Activated CD4-positive, alpha-beta T cell treated with anti-CD3 and anti-CD28 coated beads for 36 hours (primary cell): ENCODE measurements around the gene PRR23A. TPM values are rescaled to one million over a fixed set of nuclear protein-coding genes. Genes with fewer than 3 reads are reported as not detected.
A peak's percentile ranks its signal among the peaks of the same experiment; 100 is the strongest.
"Not testable (repeated sequence)": the region's sequence is repeated elsewhere in the genome, so short reads cannot be mapped to it uniquely, and the experiment has no call there.

Experiments
- ATAC-seq: fragments of 200-7000 bp; cut with Tn5 transposase; one replicate; pipeline ENCODE4 v1.10.0; 2021; ENCODE audit warnings: mild to moderate bottlenecking, moderate library complexity
- CTCF ChIA-PET: fragments of 350-600 bp; sonication (Branson Sonifier 250); formaldehyde crosslinking; loops from one replicate; lab custom pipeline; 2021; ENCODE audit warnings: antibody characterized with exemption; lab: Charles Lee
- POLR2A ChIA-PET: fragments of 350-600 bp; sonication (Branson Sonifier 250); formaldehyde crosslinking; loops from one replicate; lab custom pipeline; 2021; ENCODE audit warnings: antibody characterized with exemption, inconsistent platforms; lab: Charles Lee
- DNase-seq: peaks from one replicate; pipeline ENCODE4 v3.0.0-alpha.2; 2020
- H3K27ac Mint-ChIP-seq: one replicate; pipeline ENCODE4 v1.8.0; 2021; ENCODE audit warnings: mixed read lengths
- H3K27me3 Mint-ChIP-seq: one replicate; pipeline ENCODE4 v1.8.0; 2021; ENCODE audit warnings: mixed read lengths
- H3K36me3 Mint-ChIP-seq: one replicate; pipeline ENCODE4 v1.8.0; 2021; ENCODE audit warnings: low read depth, mixed read lengths
- H3K4me1 Mint-ChIP-seq: one replicate; pipeline ENCODE4 v1.8.0; 2021; ENCODE audit warnings: mixed read lengths
- H3K4me3 Mint-ChIP-seq: one replicate; pipeline ENCODE4 v1.8.0; 2021; ENCODE audit warnings: mild to moderate bottlenecking, moderate library complexity, mixed read lengths
- H3K9me3 Mint-ChIP-seq: one replicate; pipeline ENCODE4 v1.8.0; 2021; ENCODE audit warnings: low read depth, mixed read lengths
- intact Hi-C, 2 experiments: fragments of 100-400 bp; cut with DNase I in 1 of 2; cut with micrococcal nuclease in 1 of 2; formaldehyde crosslinking; loops; one replicate each; pipeline versions ENCODE4 v1.14.2 to v1.15.1; 2022 to 2024; cut with DNase I, micrococcal nuclease
- total RNA-seq, 2 experiments: library from RNA; stranded (reverse); gene quantifications; one replicate each; pipeline ENCODE4 v1.2.3, GENCODE V29; 2021

PRR23A gene
- not detected for total RNA-seq

DNA sequence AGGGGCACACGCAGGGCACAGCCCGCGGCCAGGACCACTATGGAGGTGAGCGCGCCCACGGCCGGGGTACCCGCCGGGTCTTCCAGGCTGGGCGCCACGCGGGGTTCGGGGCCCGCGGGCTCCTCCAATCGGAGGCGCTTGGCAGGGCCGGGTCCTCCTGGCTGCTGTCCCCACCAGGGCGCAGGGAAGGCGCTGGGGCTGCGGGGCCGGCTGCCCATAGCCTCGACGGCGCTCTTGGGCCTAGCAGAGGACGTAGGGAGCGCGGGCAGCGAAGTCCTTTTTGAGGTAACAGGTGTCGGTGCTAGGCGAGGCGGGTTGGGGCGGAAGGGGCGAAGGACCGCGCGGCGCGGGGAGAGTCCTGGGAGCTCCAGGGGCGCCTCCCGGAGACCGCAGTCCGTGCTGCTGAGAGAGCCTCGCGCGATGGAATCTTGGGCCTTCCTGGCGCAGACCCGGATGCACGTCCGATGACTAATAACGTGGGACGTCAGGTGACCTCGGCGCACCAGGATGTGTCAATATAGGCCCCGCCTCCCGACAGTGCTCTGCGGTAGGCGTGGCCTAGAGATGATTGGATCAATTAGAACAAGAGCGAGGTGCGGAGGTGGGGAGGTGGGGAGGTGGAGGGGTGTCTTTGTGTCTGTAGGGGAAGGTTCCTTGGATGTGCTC lies at the start of gene PRR23A:
Gene PRR23A, minus strand, starts transcription at position 218 of the 666 bp plus-strand sequence. Its CDS starts 0 bp downstream, at position 218.
- peaks cover 9% of the 10 kb centered on the region for H3K9me3 Mint-ChIP-seq
- no peak within 1 kb of the TSS for H3K27ac Mint-ChIP-seq
- no peaks in the 10 kb centered on the region for H3K4me1 Mint-ChIP-seq
- DNase-seq (no peak), ATAC-seq (no peak)
- peaks cover 11% of the 10 kb centered on the region for H3K27me3 Mint-ChIP-seq
- H3K4me3 Mint-ChIP-seq: no peak within 1 kb of the TSS
- intact Hi-C loops: no loop called here
- CTCF ChIA-PET: interaction anchor here (0.6 kb wide), 1 partner anchor 225 kb away, joined by 3 read pairs; no protein-coding TSS in a partner anchor
- H3K36me3 Mint-ChIP-seq: no peaks in the 10 kb centered on the region
- POLR2A ChIA-PET: no interaction called here

DNA sequence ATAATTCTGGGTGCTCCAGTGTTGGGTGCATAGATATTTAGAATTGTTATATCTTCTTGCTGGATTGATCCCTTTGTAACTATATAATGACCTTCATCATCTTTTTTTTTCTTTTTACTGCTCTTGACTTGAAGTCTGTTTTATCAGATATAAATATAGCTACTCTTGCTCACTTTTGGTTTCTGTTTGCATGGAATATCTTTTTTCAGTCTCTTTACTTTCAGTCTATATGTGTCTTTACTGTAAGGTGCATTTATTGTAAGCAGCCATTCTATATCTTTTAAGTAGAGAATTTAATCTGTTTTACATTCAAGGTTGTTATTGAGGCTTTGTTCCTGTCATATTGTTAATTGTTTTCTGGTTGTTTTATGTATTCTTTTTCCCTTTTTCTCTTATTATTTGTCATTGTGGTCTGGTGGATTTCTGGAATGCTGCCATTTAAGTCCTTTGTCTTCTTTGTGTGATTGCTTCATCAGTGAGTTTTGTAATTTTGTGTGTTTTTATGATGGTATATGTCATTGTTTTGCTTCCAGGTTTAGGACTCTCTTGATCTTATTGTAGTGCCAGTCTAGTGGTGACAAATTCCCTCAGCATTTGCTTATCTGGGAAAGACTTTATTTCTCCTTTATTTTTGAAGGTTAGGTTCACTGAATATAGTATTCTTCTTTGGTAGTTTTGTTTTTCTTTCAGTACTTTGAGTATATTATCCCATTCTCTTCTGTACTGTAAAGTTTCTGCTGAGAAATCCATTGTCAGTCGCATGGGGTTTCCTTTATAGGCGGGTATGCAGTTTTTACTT lies 46.9 kb upstream of the PRR23A start:
- intact Hi-C loops: no loop called here
- H3K4me3 Mint-ChIP-seq: no peak overlapping the region
- DNase-seq (no peak), ATAC-seq (no peak)
- H3K27me3 Mint-ChIP-seq: no peaks in the 10 kb centered on the region
- no peak overlapping the region for H3K27ac Mint-ChIP-seq
- H3K4me1 Mint-ChIP-seq: no peaks in the 10 kb centered on the region
- ChIA-PET CTCF (no interaction called here), POLR2A (interaction anchor here (0.7 kb wide), 1 partner anchor 256 kb away, joined by 3 read pairs; no protein-coding TSS in a partner anchor)
- H3K36me3 Mint-ChIP-seq: no peaks in the 10 kb centered on the region
- H3K9me3 Mint-ChIP-seq: peaks cover 11% of the 10 kb centered on the region

DNA sequence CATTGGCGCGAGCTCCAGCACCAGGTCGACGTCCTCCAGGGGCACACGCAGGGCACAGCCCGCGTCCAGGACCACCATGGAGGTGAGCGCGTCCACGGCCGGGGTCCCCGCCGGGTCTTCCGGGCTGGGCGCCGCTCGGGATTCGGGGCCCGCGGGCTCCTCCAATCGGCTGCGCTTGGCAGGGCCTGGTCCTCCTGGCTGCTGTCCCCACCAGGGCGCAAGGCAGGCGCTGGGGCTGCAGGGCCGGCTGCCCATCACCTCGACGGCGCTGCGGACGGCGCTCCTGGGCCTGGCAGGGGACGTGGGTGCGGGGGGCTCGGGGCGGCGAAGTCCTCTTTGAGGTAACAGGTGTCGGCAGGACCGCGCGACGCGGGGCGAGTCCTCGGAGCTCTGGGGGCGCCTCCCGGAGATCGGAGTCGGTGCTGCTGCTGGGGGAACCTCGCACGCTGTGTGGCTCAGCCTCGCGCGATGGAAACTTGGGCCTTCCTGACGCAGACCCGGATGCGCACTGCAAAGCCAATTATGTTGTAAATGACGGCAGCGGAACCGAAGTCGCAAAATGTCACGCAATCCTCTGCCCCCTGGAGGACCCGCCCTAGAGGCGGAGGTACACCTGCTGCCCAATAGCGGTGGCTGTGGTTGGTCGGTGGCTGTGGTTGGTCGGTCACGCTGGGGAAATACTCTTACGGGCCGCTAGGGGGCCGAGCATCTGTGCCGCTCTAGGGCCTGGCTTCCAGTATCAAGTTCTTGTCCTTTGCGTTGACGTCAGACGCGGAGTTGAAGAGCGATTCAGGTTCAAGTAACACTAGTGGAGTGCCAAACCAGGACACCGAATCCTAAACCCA lies 38.5 kb upstream of the PRR23A start, which contains the start of gene PRR23C:
Gene PRR23C, minus strand, starts transcription at position 527 of the 845 bp plus-strand sequence. Its CDS starts 272 bp downstream, at position 255.
- Mint-ChIP-seq H3K4me3 (no peak within 1 kb of the TSS), H3K36me3 (peaks cover 2% of the 10 kb centered on the region), H3K27me3 (peaks cover 7% of the 10 kb centered on the region), H3K27ac (no peak within 1 kb of the TSS), H3K4me1 (no peaks in the 10 kb centered on the region), H3K9me3 (peaks cover 8% of the 10 kb centered on the region)
- ChIA-PET CTCF (no interaction called here), POLR2A (no interaction called here)
- DNase-seq (peak; percentile 9), ATAC-seq (peak; percentile 39)
- intact Hi-C loops: no loop called here

DNA sequence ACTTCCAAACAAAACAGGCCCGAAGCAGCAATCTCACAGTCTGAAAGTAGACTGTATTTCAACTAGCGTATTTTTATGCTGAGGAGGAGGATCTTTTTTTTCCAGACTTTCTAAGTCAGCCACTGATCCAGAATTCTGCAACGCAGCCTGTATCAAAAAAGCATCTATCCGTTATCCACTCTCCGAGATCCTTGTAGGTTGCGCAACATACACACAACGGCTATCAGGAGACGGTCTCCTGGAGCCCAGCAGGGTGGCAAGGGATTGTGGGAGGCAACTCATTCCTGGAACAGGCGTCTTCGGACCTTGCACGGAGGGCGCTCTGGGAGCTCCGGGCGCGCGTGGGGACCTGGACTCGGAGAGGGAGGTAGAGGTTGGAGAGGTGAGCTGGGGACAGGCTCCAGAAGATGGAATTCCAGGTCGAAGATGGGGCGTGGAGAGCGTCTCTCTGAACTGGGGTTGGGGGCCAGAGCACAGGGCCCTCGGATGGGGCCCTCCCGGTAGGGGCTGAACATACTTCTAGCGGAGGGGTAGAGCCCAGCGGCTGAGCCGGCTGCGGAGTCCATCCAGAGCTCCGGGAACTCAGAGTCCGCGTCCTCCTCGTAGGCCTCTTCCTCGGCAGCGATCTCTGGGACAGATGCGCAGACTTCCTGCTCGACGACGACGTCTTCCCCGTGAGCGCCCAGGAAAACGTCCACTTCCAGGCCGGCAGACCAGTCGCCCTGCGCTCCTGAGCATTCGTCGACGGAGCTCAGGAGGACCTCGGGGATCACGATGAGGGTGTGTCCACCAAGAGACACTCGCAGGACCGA lies 37.7 kb upstream of the PRR23A start:
- Mint-ChIP-seq H3K36me3 (peaks cover 2% of the 10 kb centered on the region), H3K27me3 (peaks cover 10% of the 10 kb centered on the region), H3K9me3 (peaks cover 8% of the 10 kb centered on the region), H3K27ac (no peak overlapping the region), H3K4me3 (no peak overlapping the region), H3K4me1 (no peaks in the 10 kb centered on the region)
- CTCF ChIA-PET: no interaction called here
- ATAC-seq: no peak
- POLR2A ChIA-PET: no interaction called here
- DNase-seq: no peak
- intact Hi-C loops: no loop called here

DNA sequence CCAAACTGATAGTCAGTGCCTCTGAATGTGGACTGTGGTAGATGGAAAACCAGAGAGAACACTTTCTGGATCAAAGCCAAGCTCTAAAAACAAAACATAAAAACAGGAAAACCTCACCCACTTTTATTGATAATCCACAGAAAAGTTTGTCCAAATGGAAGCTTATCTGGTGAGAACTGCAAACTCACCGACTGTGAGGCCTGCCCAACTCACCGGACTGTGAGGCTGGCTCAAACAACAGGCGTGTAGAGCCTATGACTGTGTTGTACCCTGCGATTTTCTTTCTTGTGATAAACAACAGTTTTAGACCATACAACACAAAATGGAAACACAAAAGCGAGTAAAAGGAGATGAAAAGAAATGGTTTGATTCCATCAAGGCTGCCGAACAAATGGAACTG lies 31.4 kb upstream of the PRR23A start:
- Mint-ChIP-seq H3K27ac (no peak overlapping the region), H3K4me1 (no peaks in the 10 kb centered on the region), H3K36me3 (no peaks in the 10 kb centered on the region), H3K9me3 (no peaks in the 10 kb centered on the region), H3K4me3 (no peak overlapping the region), H3K27me3 (peaks cover 4% of the 10 kb centered on the region)
- ATAC-seq: no peak
- ChIA-PET CTCF (no interaction called here), POLR2A (no interaction called here)
- DNase-seq: no peak
- intact Hi-C loops: no loop called here

DNA sequence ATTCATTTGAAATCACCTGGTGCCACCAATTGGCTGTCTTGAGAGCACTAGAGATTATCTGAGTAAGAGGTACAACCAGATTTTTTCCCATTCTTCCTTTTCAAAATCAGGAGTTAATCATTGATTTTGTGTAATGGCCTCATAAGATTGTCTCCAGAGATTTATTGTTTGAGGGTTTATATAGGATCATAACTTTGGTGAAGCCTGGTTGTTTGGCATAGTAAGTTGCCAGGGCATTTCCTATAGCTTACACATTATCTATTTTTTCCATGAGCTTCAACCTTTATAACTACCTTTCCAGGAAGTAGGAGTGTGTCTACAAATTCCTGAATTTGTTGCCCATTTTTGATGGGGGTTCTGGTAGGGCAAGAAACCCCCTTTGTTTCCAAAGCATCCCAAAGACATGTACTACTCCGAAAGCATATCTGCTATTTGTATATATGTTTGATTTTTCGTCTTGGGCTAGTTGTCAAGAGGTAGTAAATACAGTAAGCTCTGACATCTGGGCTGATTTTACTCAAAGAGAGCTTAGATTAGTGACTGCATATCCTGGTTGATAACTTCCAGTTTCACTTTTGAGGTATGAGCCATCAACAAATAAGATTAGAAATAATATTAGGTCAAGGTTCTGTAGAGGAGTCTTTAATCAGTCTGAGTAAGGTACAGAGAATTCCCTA lies 26.4 kb upstream of the PRR23A start:
- Mint-ChIP-seq H3K4me1 (no peaks in the 10 kb centered on the region), H3K4me3 (no peak overlapping the region), H3K9me3 (peaks cover 7% of the 10 kb centered on the region), H3K27ac (no peak overlapping the region), H3K27me3 (peaks cover 3% of the 10 kb centered on the region), H3K36me3 (no peaks in the 10 kb centered on the region)
- ATAC-seq (no peak), DNase-seq (no peak)
- intact Hi-C loops: no loop called here
- ChIA-PET CTCF (interaction anchor here (0.6 to 1.4 kb wide), 3 partner anchors 13 to 169 kb away, joined by 3 to 5 read pairs (median 3); no protein-coding TSS in a partner anchor), POLR2A (no interaction called here)

DNA sequence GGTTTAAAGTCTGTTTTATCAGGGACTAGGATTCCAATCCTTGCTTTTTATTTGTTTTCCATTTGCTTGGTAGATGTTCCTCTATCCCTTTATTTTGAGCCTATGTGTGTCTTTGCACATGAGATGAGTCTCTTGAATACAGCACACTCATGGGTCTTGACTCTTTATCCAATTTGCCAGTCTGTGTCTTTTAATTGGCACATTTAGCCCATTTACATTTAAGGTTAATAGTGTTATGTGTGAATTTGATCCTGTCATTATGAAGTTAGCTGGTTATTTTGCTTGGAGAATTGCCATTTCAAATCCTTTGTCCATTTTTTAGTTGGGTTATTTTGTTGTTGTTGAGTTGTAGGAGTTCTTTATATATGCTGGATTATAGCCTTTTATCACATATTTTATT lies 24.5 kb upstream of the PRR23A start:
- intact Hi-C loops, H3K9me3 Mint-ChIP-seq, H3K36me3 Mint-ChIP-seq, ATAC-seq, H3K4me1 Mint-ChIP-seq, H3K4me3 Mint-ChIP-seq, DNase-seq, H3K27ac Mint-ChIP-seq, CTCF ChIA-PET, H3K27me3 Mint-ChIP-seq, POLR2A ChIA-PET: not testable (repeated sequence)

DNA sequence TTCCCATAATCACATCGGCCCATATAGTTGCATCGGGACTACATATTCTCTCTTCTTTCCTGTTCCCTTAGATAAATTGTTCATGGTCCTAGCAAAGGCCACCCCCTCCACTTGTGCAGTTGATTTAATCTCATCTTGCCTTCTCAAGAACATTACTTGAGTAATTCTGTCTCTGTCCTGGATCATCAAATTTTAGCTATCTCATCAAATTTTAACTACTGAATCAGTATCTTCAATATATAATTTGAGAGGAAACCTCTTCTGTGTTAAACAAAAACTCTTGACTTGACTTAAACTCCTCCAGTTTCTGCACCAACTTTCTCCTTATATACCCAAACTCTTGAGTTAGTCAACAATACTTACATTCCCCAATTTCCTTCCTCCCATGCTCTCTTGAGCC lies 18.9 kb upstream of the PRR23A start:
- ChIA-PET POLR2A (no interaction called here), CTCF (no interaction called here)
- Mint-ChIP-seq H3K36me3 (no peaks in the 10 kb centered on the region), H3K4me3 (no peak overlapping the region), H3K27me3 (no peaks in the 10 kb centered on the region), H3K4me1 (no peaks in the 10 kb centered on the region), H3K27ac (no peak overlapping the region), H3K9me3 (peaks cover 2% of the 10 kb centered on the region)
- DNase-seq: no peak
- intact Hi-C loops: no loop called here
- no peak for ATAC-seq

DNA sequence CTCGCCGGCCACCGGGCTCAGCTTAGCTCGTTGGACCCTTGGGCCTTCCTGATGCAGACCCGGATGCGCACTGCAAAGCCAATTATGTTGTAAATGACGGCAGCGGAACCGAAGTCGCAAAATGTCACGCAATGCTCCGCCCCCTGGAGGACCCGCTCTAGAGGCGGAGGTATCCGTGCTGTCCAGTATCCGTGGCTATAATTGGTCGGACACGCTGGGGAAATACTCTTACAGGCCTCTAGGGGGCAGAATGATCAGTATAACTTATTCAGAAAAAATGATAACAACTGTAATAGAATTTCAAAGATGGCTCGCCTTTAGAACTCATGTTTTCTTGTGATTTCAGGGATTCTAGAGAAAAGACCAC lies 14.8 kb upstream of the PRR23A start, which contains the start of gene PRR23B:
Gene PRR23B, minus strand, starts transcription at position 59 of the 367 bp plus-strand sequence. CDS start 265 bp downstream, outside the sequence.
- Mint-ChIP-seq H3K4me3 (no peak within 1 kb of the TSS), H3K4me1 (no peaks in the 10 kb centered on the region), H3K9me3 (peaks cover 2% of the 10 kb centered on the region), H3K27me3 (peaks cover 11% of the 10 kb centered on the region), H3K27ac (no peak within 1 kb of the TSS), H3K36me3 (no peaks in the 10 kb centered on the region)
- intact Hi-C loops: no loop called here
- no peak for ATAC-seq
- ChIA-PET CTCF (no interaction called here), POLR2A (no interaction called here)
- peak; percentile 4 for DNase-seq

DNA sequence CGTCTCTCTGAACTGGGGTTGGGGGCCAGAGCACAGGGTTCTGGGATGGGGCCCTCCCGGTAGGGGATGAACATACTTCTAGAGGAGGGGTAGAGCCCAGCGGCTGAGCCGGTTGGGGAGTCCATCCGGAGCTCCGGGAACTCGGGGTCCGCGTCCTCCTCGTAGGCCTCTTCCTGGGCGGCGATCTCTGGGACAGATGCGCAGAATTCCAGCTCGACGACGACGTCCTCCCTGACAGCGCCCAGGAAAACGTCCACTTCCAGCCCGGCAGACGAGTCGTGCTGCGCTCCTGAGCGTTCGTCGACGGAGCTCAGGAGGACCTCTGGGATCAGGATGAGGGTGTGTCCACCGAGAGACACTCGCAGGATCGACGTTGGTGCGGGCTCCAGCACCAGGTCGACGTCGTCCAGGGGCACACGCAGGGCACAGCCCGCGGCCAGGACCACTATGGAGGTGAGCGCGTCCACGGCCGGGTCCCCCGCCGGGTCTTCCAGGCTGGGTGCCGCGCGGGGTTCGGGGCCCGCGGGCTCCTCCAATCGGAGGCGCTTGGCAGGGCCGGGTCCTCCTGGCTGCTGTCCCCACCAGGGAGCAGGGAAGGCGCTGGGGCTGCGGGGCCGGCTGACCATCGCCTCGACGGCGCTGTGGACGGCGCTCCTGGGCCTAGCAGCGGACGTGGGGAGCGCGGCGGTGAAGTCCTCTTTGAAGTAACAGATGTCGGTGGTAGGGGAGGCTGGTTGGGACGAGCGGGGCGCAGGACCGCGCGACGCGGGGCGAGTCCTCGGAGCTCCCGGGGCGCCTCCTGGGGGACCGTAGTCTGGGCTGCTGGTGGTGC lies 14.2 kb upstream of the PRR23A start:
- intact Hi-C loops: no loop called here
- no peak overlapping the region for H3K4me3 Mint-ChIP-seq
- H3K27ac Mint-ChIP-seq: no peak overlapping the region
- ChIA-PET CTCF (no interaction called here), POLR2A (no interaction called here)
- DNase-seq (no peak), ATAC-seq (no peak)
- H3K4me1 Mint-ChIP-seq: no peaks in the 10 kb centered on the region
- H3K27me3 Mint-ChIP-seq: peaks cover 12% of the 10 kb centered on the region
- H3K36me3 Mint-ChIP-seq: no peaks in the 10 kb centered on the region
- H3K9me3 Mint-ChIP-seq: peaks cover 2% of the 10 kb centered on the region
